ENCODE data around the gene AIFM1. TPM values are rescaled to one million over a fixed set of nuclear protein-coding genes. Genes with fewer than 3 reads are reported as not detected.

The AIFM1 gene
- polyA plus RNA-seq, 1 donor (not counting 4 experiments of a cell fraction or from before 2014, with no cell fraction given) = 52.5 TPM

DNA sequence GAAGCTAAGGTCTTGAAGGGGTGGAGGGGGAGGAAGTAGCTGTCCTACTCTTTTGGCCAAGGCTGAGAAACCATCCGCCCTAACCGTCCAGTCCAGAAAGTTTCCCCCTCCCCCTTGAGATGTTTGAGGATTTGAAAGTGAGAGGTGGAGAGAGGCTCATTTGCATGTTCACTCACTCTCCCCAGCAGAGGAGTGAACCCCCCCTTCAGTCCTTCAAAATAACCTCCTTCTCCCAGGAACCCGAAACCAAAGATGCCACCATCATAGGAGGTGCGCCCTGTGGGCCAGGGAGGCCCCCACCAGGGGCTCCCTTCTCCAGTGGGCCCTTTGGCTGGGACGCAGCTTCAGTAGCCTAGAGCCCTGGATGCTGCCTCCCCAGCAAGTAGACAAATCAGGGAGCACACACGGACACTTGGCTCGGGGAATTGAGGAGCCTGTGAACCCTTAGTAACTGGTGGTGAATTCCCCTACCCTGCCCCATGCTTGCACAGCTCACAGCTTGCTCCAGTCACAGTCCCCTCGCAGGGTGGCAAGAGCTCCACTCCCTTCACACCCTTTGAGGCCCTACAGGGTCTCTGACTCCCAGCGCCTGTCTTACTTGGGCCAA, 80.9 kb downstream of the AIFM1 start:
- Histone ChIP-seq H3K36me3 (ENCODE audit: control insufficient read depth in 2 of 2, extremely low read depth in 1 of 2, insufficient read depth in 2 of 2, low read length in 2 of 2) (peaks cover 0 to 5% of the 10 kb centered on the region in 2 experiments), H3K27me3 (ENCODE audit: control insufficient read depth, extremely low read depth, insufficient read depth, low read length) (no peaks in the 10 kb centered on the region), H3K4me2 (ENCODE audit: control insufficient read depth, extremely low read depth, insufficient read depth, low read depth, low read length) (no peak overlapping the region), H3K9me1 (ENCODE audit: control insufficient read depth, extremely low read depth, insufficient read depth, low read length) (no peaks in the 10 kb centered on the region), H3K9me3 (ENCODE audit: control insufficient read depth, low read depth, low read length) (no peaks in the 10 kb centered on the region), H3K4me3 (ENCODE audit: control insufficient read depth in 2 of 3, extremely low read depth in 1 of 3, insufficient read depth in 2 of 3, low read depth in 1 of 3, low read length in 3 of 3) (no peak overlapping the region), H3K79me2 (ENCODE audit: control insufficient read depth, insufficient read depth, low read length) (peaks cover 36% of the 10 kb centered on the region), H3K9ac (ENCODE audit: control insufficient read depth, extremely low read depth, insufficient read depth, low read length) (no peak overlapping the region), H3K27ac (ENCODE audit: control insufficient read depth, insufficient read depth, low read length) (no peak overlapping the region), H2AFZ (ENCODE audit: control insufficient read depth, low read length) (no peak overlapping the region), H4K20me1 (ENCODE audit: control insufficient read depth, extremely low read depth, insufficient read depth, low read length) (peaks cover 10% of the 10 kb centered on the region), H3K4me1 (ENCODE audit: control insufficient read depth, extremely low read depth, insufficient read depth, low read length) (no peaks in the 10 kb centered on the region)
- TF ChIP-seq, protein P1, sequence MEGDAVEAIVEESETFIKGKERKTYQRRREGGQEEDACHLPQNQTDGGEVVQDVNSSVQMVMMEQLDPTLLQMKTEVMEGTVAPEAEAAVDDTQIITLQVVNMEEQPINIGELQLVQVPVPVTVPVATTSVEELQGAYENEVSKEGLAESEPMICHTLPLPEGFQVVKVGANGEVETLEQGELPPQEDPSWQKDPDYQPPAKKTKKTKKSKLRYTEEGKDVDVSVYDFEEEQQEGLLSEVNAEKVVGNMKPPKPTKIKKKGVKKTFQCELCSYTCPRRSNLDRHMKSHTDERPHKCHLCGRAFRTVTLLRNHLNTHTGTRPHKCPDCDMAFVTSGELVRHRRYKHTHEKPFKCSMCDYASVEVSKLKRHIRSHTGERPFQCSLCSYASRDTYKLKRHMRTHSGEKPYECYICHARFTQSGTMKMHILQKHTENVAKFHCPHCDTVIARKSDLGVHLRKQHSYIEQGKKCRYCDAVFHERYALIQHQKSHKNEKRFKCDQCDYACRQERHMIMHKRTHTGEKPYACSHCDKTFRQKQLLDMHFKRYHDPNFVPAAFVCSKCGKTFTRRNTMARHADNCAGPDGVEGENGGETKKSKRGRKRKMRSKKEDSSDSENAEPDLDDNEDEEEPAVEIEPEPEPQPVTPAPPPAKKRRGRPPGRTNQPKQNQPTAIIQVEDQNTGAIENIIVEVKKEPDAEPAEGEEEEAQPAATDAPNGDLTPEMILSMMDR (optimal IDR thresholded peaks at IDR 0.05 in 1 of 3, IDR thresholded peaks at IDR 0.05 in 1 of 3, conservative IDR thresholded peaks at IDR 0.05 in 1 of 3; ENCODE audit: extremely low read depth in 1 of 3, insufficient read depth in 2 of 3, low read length in 3 of 3) = no peak
- TF ChIP-seq EZH2 (IDR thresholded peaks at IDR 0.05; ENCODE audit: low read length) = no peak
- FAIRE-seq (no peak), DNase-seq (ENCODE audit: low read depth, low spot score) (no peak)
- dilution Hi-C loops (cut with MboI; ENCODE audit: extremely low pct_ligation_motif_present, low sequenced_read_pairs) = no loop called here

GRCh38 chrX:130083656-130084382, 81.8 kb downstream of the AIFM1 start:
- peaks cover 9% of the 10 kb centered on the region for H4K20me1 ChIP-seq (ENCODE audit: control insufficient read depth, extremely low read depth, insufficient read depth, low read length)
- H2AFZ ChIP-seq (ENCODE audit: control insufficient read depth, low read length) = no peak overlapping the region
- no peaks in the 10 kb centered on the region for H3K9me1 ChIP-seq (ENCODE audit: control insufficient read depth, extremely low read depth, insufficient read depth, low read length)
- H3K27me3 ChIP-seq (ENCODE audit: control insufficient read depth, extremely low read depth, insufficient read depth, low read length) = no peaks in the 10 kb centered on the region
- no peak overlapping the region for H3K9ac ChIP-seq (ENCODE audit: control insufficient read depth, extremely low read depth, insufficient read depth, low read length)
- H3K36me3 ChIP-seq (ENCODE audit: control insufficient read depth in 2 of 2, extremely low read depth in 1 of 2, insufficient read depth in 2 of 2, low read length in 2 of 2) = peaks cover 0 to 5% of the 10 kb centered on the region in 2 experiments
- dilution Hi-C loops (cut with MboI; ENCODE audit: extremely low pct_ligation_motif_present, low sequenced_read_pairs) = no loop called here
- TF ChIP-seq EZH2 (IDR thresholded peaks at IDR 0.05; ENCODE audit: low read length) = no peak
- TF ChIP-seq, protein P1 (optimal IDR thresholded peaks at IDR 0.05 in 1 of 3, IDR thresholded peaks at IDR 0.05 in 1 of 3, conservative IDR thresholded peaks at IDR 0.05 in 1 of 3; ENCODE audit: extremely low read depth in 1 of 3, insufficient read depth in 2 of 3, low read length in 3 of 3) = no peak
- H3K4me1 ChIP-seq (ENCODE audit: control insufficient read depth, extremely low read depth, insufficient read depth, low read length) = no peaks in the 10 kb centered on the region
- H3K27ac ChIP-seq (ENCODE audit: control insufficient read depth, insufficient read depth, low read length) = no peak overlapping the region
- peaks cover 32% of the 10 kb centered on the region for H3K79me2 ChIP-seq (ENCODE audit: control insufficient read depth, insufficient read depth, low read length)
- no peak overlapping the region for H3K4me3 ChIP-seq (ENCODE audit: control insufficient read depth in 2 of 3, extremely low read depth in 1 of 3, insufficient read depth in 2 of 3, low read depth in 1 of 3, low read length in 3 of 3)
- H3K4me2 ChIP-seq (ENCODE audit: control insufficient read depth, extremely low read depth, insufficient read depth, low read depth, low read length) = no peak overlapping the region
- no peak for FAIRE-seq
- no peaks in the 10 kb centered on the region for H3K9me3 ChIP-seq (ENCODE audit: control insufficient read depth, low read depth, low read length)
- DNase-seq (ENCODE audit: low read depth, low spot score) = no peak
